ENCODE measurements around the gene HMG20A.
A peak's percentile ranks its signal among the peaks of the same experiment; 100 is the strongest.
"Not testable (repeated sequence)": the region's sequence is repeated elsewhere in the genome, so short reads cannot be mapped to it uniquely, and the experiment has no call there.

HMG20A gene

DNA sequence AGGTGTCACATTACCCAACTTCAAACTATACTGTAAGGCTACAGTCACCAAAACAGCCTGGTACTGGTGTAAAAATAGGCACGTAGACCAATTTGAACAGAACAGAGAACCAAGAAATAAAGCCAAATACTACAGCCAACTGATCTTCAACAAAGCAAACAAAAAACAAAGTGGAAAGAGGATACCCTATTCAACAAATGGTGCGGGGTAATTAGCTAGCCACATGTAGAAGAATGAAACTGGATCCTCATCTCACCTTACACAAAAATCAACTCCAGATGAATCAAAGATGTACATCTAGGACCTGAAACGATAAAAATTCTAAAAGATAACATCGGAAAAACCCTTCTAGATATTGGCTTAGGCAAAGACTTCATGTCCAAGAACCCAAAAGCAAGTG, 13.8 kb upstream of the HMG20A start:
- DNase-seq (ENCODE audit: low read depth) = no peak

DNA sequence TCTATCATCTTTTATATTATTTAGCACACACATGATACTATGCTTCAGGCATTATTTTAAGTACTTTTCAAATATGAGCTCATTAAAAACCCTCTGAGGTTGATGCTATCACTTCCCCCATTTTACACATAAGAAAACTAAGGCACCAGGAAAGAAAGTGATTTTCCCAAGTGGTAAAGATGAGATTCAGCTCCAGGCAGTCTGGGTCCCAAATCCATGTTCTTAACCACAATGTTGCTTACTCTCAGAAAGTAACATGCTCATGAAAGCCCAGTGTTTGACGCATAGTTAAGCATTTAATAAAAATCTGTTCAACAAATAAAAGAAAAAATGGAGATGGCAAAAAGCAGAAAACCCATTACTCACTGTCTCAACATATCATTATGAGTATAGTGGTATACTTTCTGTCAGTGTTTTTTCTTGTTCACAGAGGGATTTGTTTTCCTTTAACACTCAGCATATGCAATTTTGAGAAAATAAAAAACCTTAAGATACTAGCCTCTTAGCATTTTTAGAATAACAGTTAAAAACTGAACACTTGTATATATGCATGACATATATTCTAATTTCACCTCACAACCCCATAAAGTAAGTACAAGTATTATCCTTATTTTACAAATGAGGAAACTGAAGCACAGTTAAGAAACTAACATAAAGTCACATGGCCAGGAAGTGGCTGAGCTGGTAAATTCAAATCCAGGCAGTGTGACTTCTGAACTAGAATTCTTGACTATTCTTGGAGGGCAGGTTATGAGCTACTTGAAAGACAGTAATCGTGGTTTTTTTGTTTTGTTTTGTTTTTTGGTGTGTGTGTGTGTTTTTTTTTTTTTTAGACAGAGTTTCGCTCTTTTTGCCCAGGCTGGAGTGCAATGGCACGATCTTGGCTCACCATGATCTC, 11.2 kb upstream of the HMG20A start:
- no peak for DNase-seq (ENCODE audit: low read depth)

DNA sequence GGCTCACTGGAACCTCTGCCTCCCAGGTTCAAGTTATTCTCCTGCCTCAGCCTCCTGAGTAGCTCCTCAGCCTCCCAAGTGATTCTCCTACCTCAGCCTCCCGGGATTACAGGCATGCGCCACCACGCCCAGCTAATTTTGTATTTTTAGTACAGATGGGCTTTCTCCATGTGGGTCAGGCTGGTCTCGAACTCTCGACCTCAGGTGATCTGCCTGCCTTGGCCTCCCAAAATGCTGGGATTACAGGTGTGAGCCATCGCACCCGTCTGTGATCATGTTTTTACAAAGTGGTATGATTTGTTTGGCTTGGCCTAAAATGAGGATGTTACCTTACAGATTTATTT, 10.6 kb upstream of the HMG20A start:
- not testable (repeated sequence) for DNase-seq (ENCODE audit: low read depth)

DNA sequence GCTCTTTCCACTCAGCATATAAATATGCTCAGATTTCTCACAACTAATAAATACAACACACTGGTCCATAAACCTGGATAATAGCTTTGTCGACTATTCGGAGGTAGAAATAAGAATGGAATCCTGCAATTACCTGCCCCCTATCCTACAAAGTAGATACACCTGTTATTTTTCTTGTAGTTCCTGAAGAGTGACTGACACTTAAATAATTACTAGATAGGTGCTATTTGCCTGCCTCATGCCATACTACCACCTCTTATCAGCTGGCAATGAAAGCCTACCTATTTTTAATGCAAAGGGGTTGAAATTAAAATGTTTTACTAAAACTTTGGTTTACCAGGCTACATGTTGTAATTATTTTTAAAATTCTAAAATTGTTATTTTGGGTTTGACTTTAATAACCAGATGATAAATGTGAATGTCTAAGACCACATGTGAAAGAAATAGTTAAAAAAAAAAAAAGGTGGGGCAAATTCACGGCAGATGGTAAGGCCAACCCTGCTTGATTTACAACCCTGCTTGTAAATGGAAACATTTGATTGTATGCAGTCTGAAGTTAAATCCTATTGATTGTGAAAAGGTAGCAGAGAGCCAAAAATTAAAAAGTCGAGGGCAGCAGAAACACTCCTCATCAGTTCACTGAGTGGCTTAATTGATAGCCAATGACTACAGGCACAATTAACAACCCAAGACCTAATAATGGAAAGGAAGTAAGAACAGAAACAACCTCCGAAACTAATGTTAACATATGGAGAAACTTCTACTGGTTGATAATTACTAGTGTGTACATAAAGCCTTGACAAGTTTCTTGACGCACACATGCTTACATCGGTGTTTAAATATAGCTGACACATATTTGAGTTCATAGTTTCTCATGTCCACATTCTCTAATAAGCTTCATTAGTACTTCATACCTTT, 9.7 kb upstream of the HMG20A start:
- no peak for DNase-seq (ENCODE audit: low read depth)

DNA sequence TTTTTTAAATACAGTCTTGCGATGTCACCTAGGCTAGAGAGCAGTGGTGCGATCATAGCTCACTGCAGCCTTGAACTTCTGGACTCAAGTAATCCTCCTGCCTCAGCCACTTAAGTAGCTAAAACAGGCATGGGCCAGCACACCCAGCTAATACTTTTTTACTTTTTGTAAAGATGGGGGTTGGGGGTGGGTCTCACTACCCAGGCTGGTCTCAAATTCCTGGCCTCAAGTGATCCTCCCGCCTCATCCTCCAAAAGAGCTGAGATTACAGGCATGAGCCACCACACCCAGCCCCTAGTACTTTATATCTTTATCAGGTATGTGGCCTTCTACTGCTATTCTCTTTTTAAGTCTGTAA, 9.1 kb upstream of the HMG20A start:
- DNase-seq (ENCODE audit: low read depth) = no peak

DNA sequence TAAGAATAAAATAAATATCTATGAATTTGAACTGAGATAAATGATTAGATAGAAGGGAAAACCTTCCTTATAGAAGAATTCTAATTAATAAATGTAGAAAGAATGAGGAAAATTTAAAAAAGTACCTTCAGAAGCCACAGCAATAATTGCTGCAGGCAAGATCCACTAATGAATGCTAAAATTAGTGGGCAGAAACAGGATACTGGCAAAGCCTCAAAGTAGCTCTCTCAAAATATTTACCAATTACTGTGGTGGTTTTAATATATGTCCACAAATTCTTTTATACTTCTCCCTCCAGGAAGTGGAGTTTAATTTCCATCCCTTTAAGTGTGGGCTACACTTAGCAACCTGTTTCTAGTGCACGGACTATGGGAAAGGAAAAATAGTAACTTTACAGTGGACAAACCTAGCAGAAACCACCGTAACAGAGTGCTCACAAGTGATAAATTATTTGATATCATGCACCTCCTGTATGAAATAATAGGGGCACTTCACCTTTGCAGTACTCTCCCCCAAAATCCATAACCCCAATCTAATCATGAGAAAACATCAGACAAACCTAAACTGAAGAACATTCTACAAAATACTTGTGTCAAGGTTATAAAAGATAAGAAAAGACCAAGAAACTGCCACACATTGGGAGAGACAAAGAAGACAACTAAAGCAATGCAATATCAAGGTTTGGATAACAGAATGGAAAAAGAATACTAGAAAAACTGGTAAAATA, 7.6 kb upstream of the HMG20A start:
- no peak for DNase-seq (ENCODE audit: low read depth)

DNA sequence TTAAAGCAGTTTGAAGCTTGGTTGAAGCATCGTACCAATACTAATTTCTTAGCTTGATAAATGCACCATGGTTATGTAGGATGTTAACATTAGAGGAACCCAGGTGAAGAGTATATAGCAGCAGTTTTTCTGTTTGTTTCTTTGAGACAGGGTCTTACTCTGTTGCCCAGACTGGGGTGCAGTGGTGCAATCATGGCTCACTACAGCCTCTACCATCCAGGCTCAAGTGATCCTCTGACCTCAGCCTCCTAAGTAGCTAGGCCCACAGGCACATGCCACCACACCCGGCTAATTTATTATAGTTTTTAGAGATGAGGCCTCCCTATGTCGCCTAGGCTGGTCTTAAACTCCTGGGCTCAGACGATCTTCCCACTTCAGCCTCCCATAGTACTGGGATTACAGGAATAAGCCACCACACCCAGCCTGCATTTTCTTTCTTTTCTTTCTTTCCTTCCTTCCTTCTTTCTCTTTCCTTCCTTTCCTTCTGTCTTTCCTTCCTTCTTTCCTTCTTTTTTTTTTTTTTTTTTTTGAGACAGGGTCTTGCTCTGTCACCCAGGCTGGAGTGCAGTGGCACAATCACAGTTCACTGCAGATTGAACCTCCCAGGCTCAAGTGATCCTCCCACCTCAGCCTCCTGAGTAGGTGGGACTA, 6.9 kb upstream of the HMG20A start:
- DNase-seq (ENCODE audit: low read depth) = no peak

DNA sequence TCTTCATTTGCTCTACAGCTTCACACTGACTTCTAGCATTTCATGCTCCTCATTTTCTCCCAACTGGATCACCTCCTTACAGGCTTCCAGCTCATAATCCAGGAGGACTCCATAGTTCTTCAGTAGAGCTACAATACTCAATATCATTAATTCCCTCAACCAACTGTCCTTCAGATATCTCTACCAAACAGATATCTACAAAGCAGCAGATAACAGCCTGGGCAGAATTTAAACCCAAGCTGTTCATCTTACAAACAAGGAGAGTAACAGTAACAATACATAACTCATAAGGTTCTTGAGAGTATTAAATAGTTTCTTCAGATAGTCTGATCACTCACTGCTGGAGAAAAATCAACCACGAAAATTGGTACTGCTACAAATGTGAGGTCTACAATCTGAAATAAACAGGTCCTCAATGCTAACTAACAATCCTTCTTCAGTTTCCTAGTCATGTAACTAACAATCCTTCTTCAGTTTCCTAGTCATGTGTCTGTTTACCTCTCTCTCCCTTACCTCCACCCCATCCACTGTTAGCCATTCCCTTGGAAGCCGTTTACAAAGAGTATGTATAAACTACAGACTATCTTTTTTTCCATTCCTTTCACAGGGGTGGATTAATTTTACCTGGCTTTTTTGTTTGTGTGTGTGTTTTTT, 5.8 kb upstream of the HMG20A start:
- no peak for DNase-seq (ENCODE audit: low read depth)

DNA sequence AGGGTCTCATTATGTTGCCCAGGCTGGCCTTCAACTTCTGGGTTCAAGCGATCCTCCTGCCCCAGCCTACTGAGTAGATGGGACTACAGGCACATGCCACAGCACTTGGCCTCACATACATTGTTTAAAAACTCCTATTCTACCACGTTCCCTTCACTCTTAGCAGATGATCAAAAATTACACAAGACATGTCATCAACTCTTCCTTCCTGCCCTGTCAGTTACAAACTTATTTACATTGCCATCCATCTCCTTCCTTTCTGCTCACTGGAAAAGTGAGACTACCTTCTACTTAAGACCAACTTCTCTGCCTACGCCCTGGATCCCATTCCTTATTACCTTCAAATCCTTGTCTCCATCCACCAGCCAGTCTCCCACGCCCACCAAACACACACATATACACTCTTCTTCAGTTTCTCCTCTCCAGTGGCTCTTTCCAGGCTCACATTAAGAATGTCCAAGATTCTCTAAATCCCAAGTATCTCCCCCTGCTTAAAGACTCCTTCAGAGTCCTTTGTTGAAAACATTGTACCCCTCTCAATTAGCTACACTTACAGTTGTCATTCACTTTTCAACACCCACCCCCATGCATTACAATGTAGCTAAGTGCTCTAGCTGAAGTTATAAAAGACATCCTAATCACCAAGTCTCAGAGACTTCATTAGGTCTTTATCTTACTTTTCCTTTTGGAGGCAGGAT, 5.1 kb upstream of the HMG20A start:
- DNase-seq (ENCODE audit: low read depth) = no peak

DNA sequence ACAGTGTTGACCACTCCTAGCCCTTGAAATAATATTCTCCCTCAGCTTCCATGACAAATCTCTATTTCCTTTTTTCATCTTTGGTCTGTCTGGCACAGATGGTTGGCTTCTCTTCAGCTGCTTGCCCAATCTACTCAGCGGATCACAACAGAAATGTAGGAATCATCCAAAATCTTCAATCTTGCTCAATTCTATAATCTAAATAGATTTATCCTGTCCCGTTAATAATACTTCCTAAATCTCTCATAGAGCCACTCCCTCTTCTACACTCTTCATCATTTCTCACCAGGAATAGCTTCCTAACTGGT, 4.6 kb upstream of the HMG20A start:
- DNase-seq (ENCODE audit: low read depth) = peak; percentile 47

DNA sequence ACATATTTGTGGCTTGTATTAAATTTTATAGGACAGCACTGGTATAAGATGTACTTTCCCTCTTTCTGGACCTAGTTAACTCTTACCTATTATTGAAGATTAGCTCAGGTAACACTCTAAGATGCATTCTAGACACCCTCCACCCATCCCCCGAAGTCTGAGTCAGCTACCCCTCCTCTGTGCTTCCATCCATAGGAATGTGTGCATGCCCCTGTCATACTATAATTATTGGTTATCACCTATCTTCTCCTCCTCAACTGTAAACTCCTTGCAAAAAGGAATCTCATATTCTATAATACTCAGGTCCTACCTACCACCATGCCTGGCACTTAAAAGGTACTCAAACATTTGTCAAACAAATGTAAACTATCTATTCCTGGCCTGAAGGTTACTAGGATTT, 3.7 kb upstream of the HMG20A start:
- no peak for DNase-seq (ENCODE audit: low read depth)

DNA sequence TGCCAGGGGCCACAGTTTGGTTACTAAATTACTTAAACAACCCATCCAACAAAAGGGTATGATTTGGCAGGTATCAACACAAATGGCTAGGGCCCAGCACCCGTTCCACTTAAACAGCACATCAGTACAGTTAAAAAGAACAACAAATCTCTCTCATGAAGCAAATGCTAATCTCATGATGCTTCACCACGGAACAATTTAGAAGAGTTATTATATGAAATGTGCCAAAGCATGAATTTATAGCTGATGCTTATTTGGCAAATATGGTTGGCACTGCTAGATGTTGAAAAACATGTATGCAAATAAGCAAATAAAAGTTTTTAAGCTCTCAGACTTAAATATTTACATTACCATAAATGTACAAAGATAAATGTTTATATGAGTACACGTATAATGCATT, 3.1 kb upstream of the HMG20A start:
- DNase-seq (ENCODE audit: low read depth) = no peak

DNA sequence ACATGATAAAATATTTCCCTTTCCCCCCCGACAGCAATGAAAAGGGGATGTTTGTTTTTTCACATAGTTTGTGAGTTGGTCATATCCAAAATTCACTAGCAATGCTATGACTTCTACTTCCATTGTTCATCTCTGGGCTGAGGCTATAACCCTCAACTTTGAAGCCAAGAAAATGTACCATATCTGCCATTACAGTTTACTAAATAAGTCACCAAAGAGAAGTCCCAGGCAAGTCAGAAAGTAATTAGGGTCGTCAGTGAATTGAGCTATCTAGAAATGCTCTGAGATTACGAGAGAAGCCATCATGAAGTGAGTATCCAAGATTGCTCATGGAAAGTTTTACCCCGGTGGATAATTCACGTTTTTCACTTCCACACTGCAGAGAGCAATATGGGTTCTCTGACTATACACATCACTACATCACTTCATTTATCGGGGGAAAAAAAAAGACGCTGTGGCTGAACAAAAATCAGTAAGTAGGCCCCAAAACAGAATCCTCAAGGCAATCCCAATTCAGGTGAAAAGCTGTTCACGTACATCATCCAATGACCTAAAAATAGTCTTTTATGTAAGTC, 2.2 kb upstream of the HMG20A start:
- DNase-seq (ENCODE audit: low read depth) = no peak

DNA sequence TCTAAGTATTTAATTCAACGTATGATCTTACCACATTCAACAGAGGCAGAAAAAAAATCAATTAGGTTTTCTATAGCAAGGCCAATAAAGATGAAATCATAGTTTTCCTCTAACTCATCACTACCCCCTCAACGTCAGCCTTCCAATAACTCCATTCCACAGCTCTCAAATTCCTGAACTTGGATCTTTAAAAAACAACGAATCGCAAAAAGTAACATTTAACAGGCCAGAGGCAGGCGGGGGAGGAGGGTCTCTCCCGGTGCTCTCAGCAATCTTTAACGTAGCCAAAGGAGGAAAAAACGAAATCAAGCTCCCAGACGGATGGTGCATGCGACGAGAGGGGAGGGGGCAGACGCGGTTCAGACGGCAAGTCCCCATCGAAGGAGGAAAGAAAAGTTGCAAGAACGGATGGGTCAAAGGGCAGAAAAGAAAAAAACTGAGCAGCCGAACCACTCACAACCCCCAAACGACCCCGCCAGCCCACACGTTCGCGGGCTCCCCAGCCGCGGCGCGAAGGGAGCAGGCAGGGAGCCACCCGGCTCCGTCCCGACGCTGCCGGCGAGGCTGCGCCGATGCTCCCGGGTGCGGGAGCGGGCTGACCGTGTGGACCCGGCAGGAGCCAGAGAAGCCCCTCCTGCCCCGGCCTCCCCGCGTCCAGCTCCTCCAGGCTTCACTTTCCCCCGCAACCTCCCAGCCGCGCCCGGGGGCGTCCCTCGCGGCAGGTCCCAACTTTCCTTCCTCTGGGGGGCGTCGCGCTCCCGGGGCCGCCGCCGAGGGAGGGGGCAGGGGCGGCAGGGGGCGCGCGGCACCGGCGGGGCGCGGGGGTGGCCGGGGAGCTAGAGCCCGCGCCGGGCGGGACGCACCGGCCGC, 1.5 kb upstream of the HMG20A start:
- DNase-seq (ENCODE audit: low read depth) = no peak

DNA sequence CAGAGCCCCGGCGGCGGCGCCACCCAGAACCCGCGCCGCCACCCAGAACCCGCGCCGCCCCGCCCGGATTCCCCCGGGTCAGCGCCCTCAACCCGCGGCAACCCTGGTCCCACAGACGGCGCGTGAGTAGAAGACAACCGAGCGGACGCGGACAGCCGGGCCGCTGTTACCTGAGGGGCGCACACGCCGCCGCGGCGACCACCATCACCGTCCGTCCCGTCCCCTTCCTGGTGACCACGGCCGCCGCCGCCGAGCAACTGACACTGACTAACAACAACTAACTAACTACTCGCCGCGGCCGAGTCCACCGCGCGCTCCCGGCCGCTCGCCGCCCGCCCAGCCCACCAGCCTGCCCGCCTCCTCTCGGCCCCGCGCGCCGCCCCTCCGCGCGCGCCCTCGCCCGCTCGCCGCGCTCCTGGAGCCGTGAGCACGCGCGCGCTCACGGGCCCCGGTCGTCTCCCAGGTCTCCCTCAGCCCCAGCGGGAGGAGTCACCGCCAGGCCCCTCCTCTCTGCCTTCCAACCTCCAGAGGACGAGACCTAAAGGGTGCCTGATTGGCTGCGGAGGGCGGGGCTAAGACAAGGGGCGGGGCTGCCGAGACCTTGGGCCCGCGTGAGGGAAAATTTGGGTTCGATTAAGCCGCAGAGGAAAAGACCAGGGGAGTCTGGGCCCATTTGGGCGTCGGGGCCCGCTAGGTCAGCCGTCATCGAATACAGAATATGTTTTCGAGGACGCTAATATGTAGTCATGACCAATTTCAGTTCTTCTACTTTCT, 665 bp upstream of the HMG20A start, which contains the start of gene PEAK1:
Gene PEAK1 (minus strand): TSS at position 269 of the 774 bp plus-strand sequence. CDS start 238,178 bp downstream, outside the sequence.
- peak; percentile 98 for DNase-seq (ENCODE audit: low read depth)

DNA sequence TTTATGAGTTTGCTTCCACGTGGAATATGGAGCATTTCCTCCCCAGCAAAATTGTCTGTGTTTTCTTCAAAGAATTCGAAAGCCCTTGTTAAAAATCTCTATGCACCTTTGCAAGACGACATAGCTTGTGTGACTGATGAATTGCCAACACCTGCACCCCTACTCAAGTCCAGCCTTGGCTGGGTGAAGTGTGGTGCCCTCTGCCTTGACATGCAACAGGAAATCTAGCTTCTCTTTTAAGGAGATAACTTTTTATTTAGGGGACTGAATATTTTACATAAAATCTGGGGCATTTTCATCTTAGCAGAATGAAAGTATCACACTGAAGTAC, 647 bp downstream of the HMG20A start:
- DNase-seq (ENCODE audit: low read depth) = no peak

DNA sequence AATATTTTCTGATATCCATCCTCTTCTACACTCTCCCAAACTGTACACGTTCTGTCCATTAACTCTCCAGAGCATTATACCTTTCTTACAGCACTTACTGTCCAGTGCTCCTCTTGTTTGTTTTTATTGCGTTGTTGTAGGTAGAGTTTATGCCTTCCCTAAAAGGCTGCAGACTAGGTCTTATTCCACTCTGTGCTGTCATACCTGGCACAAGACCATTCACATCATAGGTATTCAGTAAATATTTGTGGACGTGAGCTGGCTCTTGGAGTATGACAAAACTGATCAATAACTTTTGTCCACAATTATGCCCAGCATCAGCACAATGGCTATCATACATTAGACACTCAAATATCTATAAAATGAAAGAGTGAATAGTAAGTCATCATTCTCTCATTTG, 4.4 kb downstream of the HMG20A start:
- no peak for DNase-seq (ENCODE audit: low read depth)

DNA sequence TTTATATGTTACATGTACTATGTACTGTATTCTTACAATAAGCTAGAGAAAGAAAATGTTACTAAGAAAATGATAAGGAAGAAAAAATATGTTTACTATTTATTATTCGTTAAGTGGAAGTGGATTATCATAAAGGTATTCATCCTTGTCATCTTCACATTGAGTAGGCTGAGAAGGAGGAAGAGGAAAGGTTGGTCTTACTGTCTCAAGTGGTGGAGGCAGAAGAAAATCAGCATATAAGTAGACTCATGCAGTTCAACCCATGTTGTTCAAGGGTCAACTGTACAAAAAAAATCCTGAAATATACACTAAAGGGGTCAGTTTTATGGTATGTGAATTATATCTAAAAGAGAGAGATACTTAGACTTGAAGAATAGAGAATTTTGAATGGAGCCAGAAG, 5.7 kb downstream of the HMG20A start:
- no peak for DNase-seq (ENCODE audit: low read depth)

DNA sequence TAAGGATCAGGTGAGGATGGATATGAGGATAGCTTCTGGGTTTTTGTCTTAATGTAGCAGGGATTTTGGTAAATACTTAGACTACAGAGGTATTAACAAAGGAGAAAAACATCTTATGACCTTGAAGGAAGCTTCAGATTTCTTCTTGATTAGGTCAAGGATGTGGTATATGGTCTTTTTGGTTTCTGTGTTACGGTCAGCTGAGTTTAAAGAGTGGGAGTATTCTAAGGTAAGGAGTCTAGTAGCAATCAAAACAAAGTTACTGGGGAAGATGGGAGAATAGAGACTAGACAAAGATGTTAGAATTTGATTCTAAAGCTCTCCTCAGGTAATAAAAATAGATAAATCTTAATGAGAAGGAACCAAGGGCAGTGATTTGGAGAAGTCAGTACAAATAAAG, 6.2 kb downstream of the HMG20A start:
- DNase-seq (ENCODE audit: low read depth) = no peak
